A673 (cell line): Measurements from ENCODE around the gene NEUROD1. TPM values are rescaled to one million over a fixed set of nuclear protein-coding genes. Genes with fewer than 3 reads are reported as not detected.

ENCODE experiments used
- BruUV-seq: library from RNA; stranded (reverse); fragments of 400-500 nt; replicated peaks from 2 replicates; lab custom pipeline; 2021; lab: Mats Ljungman, UMichigan
- CTCF ChIA-PET: fragments of 300-600 bp; sonication (Branson Sonifier 250); formaldehyde crosslinking; loops from one replicate; lab custom pipeline; 2022; ENCODE audit warnings: antibody characterized with exemption; lab: Charles Lee
- POLR2A ChIA-PET: fragments of 300-600 bp; sonication (Branson Sonifier 250); formaldehyde crosslinking; loops from one replicate; lab custom pipeline; 2022; ENCODE audit warnings: antibody characterized with exemption; ENCODE audit not compliant: low non-redundant PET; lab: Charles Lee
- DNase-seq: peaks from one replicate; pipeline ENCODE4 v3.0.0-alpha.2; 2015; ENCODE audit warnings: low spot score
- H3K27ac ChIP-seq: fragments of 200-600 bp; sonication (generic); 2 replicates; pipeline ENCODE4 v1.5.1; 2016; ENCODE audit warnings: mixed run types, low read depth, mild to moderate bottlenecking, mixed read lengths, antibody characterized with exemption, low read length; ENCODE audit not compliant: poor library complexity, severe bottlenecking
- H3K27me3 ChIP-seq: fragments of 200-600 bp; sonication (generic); replicated peaks from 2 replicates; pipeline ENCODE4 v1.6.1; 2017; ENCODE audit warnings: mixed run types, low read depth, mild to moderate bottlenecking, mixed read lengths, antibody characterized with exemption, low read length; ENCODE audit not compliant: insufficient read depth, poor library complexity
- H3K36me3 ChIP-seq: fragments of 200-600 bp; sonication (generic); 2 replicates; pipeline ENCODE4 v1.6.1; 2016; ENCODE audit warnings: mixed run types, mild to moderate bottlenecking, mixed read lengths, antibody characterized with exemption, low read length; ENCODE audit not compliant: insufficient read depth, poor library complexity, severe bottlenecking
- H3K4me1 ChIP-seq: fragments of 200-600 bp; sonication (generic); 2 replicates; pipeline ENCODE4 v1.6.1; 2017; ENCODE audit warnings: mixed run types, mild to moderate bottlenecking, mixed read lengths, antibody characterized with exemption, low read length; ENCODE audit not compliant: insufficient read depth, poor library complexity, severe bottlenecking
- H3K4me3 ChIP-seq: fragments of 200-600 bp; sonication (generic); 2 replicates; pipeline ENCODE4 v1.5.1; 2016; ENCODE audit warnings: low read depth, mixed run types, mild to moderate bottlenecking, mixed read lengths, low read length; ENCODE audit not compliant: poor library complexity, severe bottlenecking
- H3K9me3 ChIP-seq: fragments of 200-600 bp; sonication (generic); 2 replicates; pipeline ENCODE4 v1.6.1; 2016; ENCODE audit warnings: mixed run types, low read depth, mild to moderate bottlenecking, mixed read lengths, antibody characterized with exemption, low read length; ENCODE audit not compliant: poor library complexity, severe bottlenecking
- CTCF ChIP-seq: fragments of 300-800, 200-600 bp; sonication (generic); conservative IDR thresholded peaks from 2 replicates; pipeline ENCODE4 v1.5.1; 2017; ENCODE audit warnings: low read depth, mild to moderate bottlenecking, antibody characterized with exemption, low read length, moderate library complexity, mixed read lengths
- EZH2 ChIP-seq: fragments of 200-600 bp; sonication (generic); IDR thresholded peaks from 2 replicates; pipeline ENCODE4 v1.6.1; 2017; ENCODE audit warnings: borderline replicate concordance, low read depth, mild to moderate bottlenecking, mixed read lengths, antibody characterized with exemption, low read length; ENCODE audit not compliant: poor library complexity, severe bottlenecking
- intact Hi-C: fragments of 100-400 bp; cut with micrococcal nuclease; formaldehyde crosslinking; loops from one replicate; pipeline ENCODE4 v1.10.0; 2022; ENCODE audit not compliant: unreplicated experiment
- total RNA-seq: library from RNA; stranded (reverse); gene quantifications from 2 replicates; pipeline ENCODE4 v1.2.3, GENCODE V29; 2021

The NEUROD1 gene
- total RNA-seq, 1 experiment from 2014 or later = not detected

GRCh38 chr2:181662287-181662686 lies 18.0 kb downstream of the NEUROD1 start:
- ChIA-PET POLR2A (no interaction called here), CTCF (no interaction called here)
- Histone ChIP-seq H3K4me3 (no peak overlapping the region), H3K27ac (no peak overlapping the region), H3K36me3 (no peaks in the 10 kb centered on the region), H3K27me3 (peaks cover under 1% of the 10 kb centered on the region), H3K9me3 (peaks cover 8% of the 10 kb centered on the region), H3K4me1 (no peaks in the 10 kb centered on the region)
- intact Hi-C loops = no loop called here
- BruUV-seq = no TSS peak
- no peak for DNase-seq
- TF ChIP-seq EZH2 = no peak
- no peak for TF ChIP-seq CTCF

GRCh38 chr2:181660181-181660580 lies 20.1 kb downstream of the NEUROD1 start:
- no peaks in the 10 kb centered on the region for H3K36me3 ChIP-seq
- H3K4me3 ChIP-seq = no peak overlapping the region
- H3K9me3 ChIP-seq = peaks cover 1% of the 10 kb centered on the region
- no TSS peak for BruUV-seq
- no peaks in the 10 kb centered on the region for H3K27me3 ChIP-seq
- ChIA-PET POLR2A (no interaction called here), CTCF (no interaction called here)
- TF ChIP-seq CTCF = no peak
- no peak for TF ChIP-seq EZH2
- no peak overlapping the region for H3K27ac ChIP-seq
- intact Hi-C loops = no loop called here
- H3K4me1 ChIP-seq = no peaks in the 10 kb centered on the region
- DNase-seq = no peak

GRCh38 chr2:181658444-181658843 lies 21.9 kb downstream of the NEUROD1 start:
- Histone ChIP-seq H3K27me3 (no peaks in the 10 kb centered on the region), H3K9me3 (no peaks in the 10 kb centered on the region), H3K36me3 (no peaks in the 10 kb centered on the region), H3K4me1 (no peaks in the 10 kb centered on the region), H3K4me3 (no peak overlapping the region), H3K27ac (no peak overlapping the region)
- intact Hi-C loops = no loop called here
- TF ChIP-seq EZH2 (no peak), CTCF (no peak)
- DNase-seq = no peak
- POLR2A ChIA-PET = no interaction called here
- BruUV-seq = no TSS peak
- CTCF ChIA-PET = no interaction called here
